GM18873 (cell line): ENCODE results near the gene CSNK1A1.
"Not testable (repeated sequence)": the region's sequence is repeated elsewhere in the genome, so short reads cannot be mapped to it uniquely, and the experiment has no call there.

Experiments used
- ATAC-seq: cut with Tn5 transposase; IDR thresholded peaks from one replicate; pipeline ENCODE4 v1.9.1; 2021; ENCODE audit warnings: mild to moderate bottlenecking, moderate library complexity, moderate number of reproducible peaks; ENCODE audit not compliant: unreplicated experiment, low FRiP score

The CSNK1A1 gene

GRCh38 chr5:149551227-149552037, at the start of gene CSNK1A1:
Gene CSNK1A1, minus strand, starts transcription at chr5:149551439. Its CDS starts 475 bp downstream, at chr5:149550964.
- peak; percentile 90 for ATAC-seq

- no peak for ATAC-seq
Observed at GRCh38 chr5:149600932-149601331, 49.7 kb upstream of the CSNK1A1 start.

- ATAC-seq = no peak
Observed at GRCh38 chr5:149599375-149599774, 48.1 kb upstream of the CSNK1A1 start.

GRCh38 chr5:149598966-149599365, 47.7 kb upstream of the CSNK1A1 start:
- ATAC-seq = no peak

- not testable (repeated sequence) for ATAC-seq
Observed at GRCh38 chr5:149598234-149598633, 47.0 kb upstream of the CSNK1A1 start.

GRCh38 chr5:149597618-149598017, 46.4 kb upstream of the CSNK1A1 start:
- no peak for ATAC-seq

- ATAC-seq = no peak
Observed at GRCh38 chr5:149596712-149597111, 45.5 kb upstream of the CSNK1A1 start.

GRCh38 chr5:149595105-149595504, 43.9 kb upstream of the CSNK1A1 start:
- not testable (repeated sequence) for ATAC-seq

- ATAC-seq = no peak
Observed at GRCh38 chr5:149594206-149594895, 43.1 kb upstream of the CSNK1A1 start.

GRCh38 chr5:149593370-149593769, 42.1 kb upstream of the CSNK1A1 start:
- ATAC-seq = no peak

- no peak for ATAC-seq
Observed at GRCh38 chr5:149588936-149589335, 37.7 kb upstream of the CSNK1A1 start.

GRCh38 chr5:149586708-149587318, 35.6 kb upstream of the CSNK1A1 start:
- no peak for ATAC-seq

- ATAC-seq = no peak
Observed at GRCh38 chr5:149585910-149586309, 34.7 kb upstream of the CSNK1A1 start.

- no peak for ATAC-seq
Observed at GRCh38 chr5:149584121-149584520, 32.9 kb upstream of the CSNK1A1 start.

GRCh38 chr5:149583394-149583793, 32.2 kb upstream of the CSNK1A1 start:
- ATAC-seq = no peak

- no peak for ATAC-seq
Observed at GRCh38 chr5:149581931-149582768, 30.9 kb upstream of the CSNK1A1 start.

- ATAC-seq = no peak
Observed at GRCh38 chr5:149581192-149581861, 30.1 kb upstream of the CSNK1A1 start, which contains the start of gene ARHGEF37. Gene ARHGEF37, plus strand, starts transcription at chr5:149581498. Its CDS starts 16,272 bp downstream, at chr5:149597770.

- ATAC-seq = no peak
Observed at GRCh38 chr5:149580808-149581191, 29.6 kb upstream of the CSNK1A1 start.

GRCh38 chr5:149578896-149579295, 27.7 kb upstream of the CSNK1A1 start:
- no peak for ATAC-seq

- no peak for ATAC-seq
Observed at GRCh38 chr5:149576021-149576420, 24.8 kb upstream of the CSNK1A1 start.
